Measurements from ENCODE around the gene PPME1. TPM values are rescaled to one million over a fixed set of nuclear protein-coding genes. Genes with fewer than 3 reads are reported as not detected.

Gene PPME1
- total and polyA plus RNA-seq, 2 donors (not counting 1 experiment from before 2014, with no cell fraction given) = 11.2 to 23.6 TPM

GRCh38 chr11:74171630-74171968, 510 bp downstream of the PPME1 start:
- ATAC-seq (ENCODE audit: low read depth) (no peak), DNase-seq (no peak)
- Histone ChIP-seq H3K27me3 (replicated peaks in 1 of 4; ENCODE audit: control extremely low read depth in 1 of 4, control insufficient read depth in 3 of 4, insufficient read depth in 4 of 4, low read length in 3 of 4) (no peaks in the 10 kb centered on the region), H3K36me3 (replicated peaks in 1 of 2; ENCODE audit: control extremely low read depth in 1 of 2, control insufficient read depth in 1 of 2, extremely low read depth in 1 of 2, insufficient read depth in 2 of 2, low read length in 1 of 2) (peaks cover 1 to 13% of the 10 kb centered on the region in 2 experiments), H3K79me2 (ENCODE audit: control insufficient read depth, insufficient read depth, low read length) (peaks cover 44% of the 10 kb centered on the region), H4K20me1 (ENCODE audit: control insufficient read depth, insufficient read depth, low read length, poor library complexity, severe bottlenecking) (no peaks in the 10 kb centered on the region), H2AFZ (ENCODE audit: insufficient read depth, low read depth, low read length, poor library complexity, severe bottlenecking) (peak overlapping the region; percentile 99), H3K9me3 (ENCODE audit: control extremely low read depth in 1 of 3, control insufficient read depth in 2 of 3, insufficient read depth in 1 of 3, low read length in 2 of 3) (no peaks in the 10 kb centered on the region), H3K4me2 (replicated peaks; ENCODE audit: low read depth, low read length, poor library complexity, severe bottlenecking) (peak overlapping the region; percentile 96), H3K4me3 (ENCODE audit: control extremely low read depth in 1 of 5, extremely low read depth in 1 of 5, insufficient read depth in 1 of 5, low read depth in 2 of 5, low read length in 4 of 5) (peak overlapping the region; percentile 69 to 95 (median 84)), H3K9ac (ENCODE audit: low read length) (peak overlapping the region; percentile 92), H3K4me1 (ENCODE audit: control insufficient read depth in 2 of 2, insufficient read depth in 2 of 2, low read length in 2 of 2) (peaks cover 22 to 26% of the 10 kb centered on the region in 2 donors), H3K27ac (ENCODE audit: low read length in 2 of 2) (peak overlapping the region; percentile 73 to 80)
- POLR2A ChIA-PET = interaction anchor here (2.3 kb wide), 1 partner anchor 189 kb away, joined by 8 read pairs; the partner anchor contains the start of gene UCP2
- WGBS (ENCODE audit: insufficient coverage) = 0% methylated on average over 4 of the region's 5 CpGs
- Mint-ChIP-seq H3K9me3 (ENCODE audit: insufficient read depth) (no peaks in the 10 kb centered on the region), H3K27ac (no peak overlapping the region), H3K4me1 (peaks cover 6% of the 10 kb centered on the region), H3K27me3 (no peaks in the 10 kb centered on the region), H3K4me3 (no peak overlapping the region)
- intact Hi-C loops (cut with micrococcal nuclease) = loop anchor here (1.0 to 5.0 kb wide), 5 partner anchors 189 to 576 kb away; partner anchors contain the start of genes COA4, PAAF1, RAB6A and RNF169
- TF ChIP-seq EZH2 (IDR thresholded peaks at IDR 0.05; ENCODE audit: borderline replicate concordance, insufficient read depth, low read depth, low read length, poor library complexity, severe bottlenecking) (no peak), CTCF (IDR thresholded peaks at IDR 0.05) (no peak)
- CTCF ChIA-PET = interaction anchor here (0.9 to 1.2 kb wide), 3 partner anchors 191 to 208 kb away, joined by 4 to 6 read pairs (median 5); no protein-coding TSS in a partner anchor

- Histone ChIP-seq H3K79me2 (ENCODE audit: control insufficient read depth, insufficient read depth, low read length) (peaks cover 48% of the 10 kb centered on the region), H3K4me1 (ENCODE audit: control insufficient read depth in 2 of 2, insufficient read depth in 2 of 2, low read length in 2 of 2) (peaks cover 22 to 26% of the 10 kb centered on the region in 2 donors), H3K4me2 (replicated peaks; ENCODE audit: low read depth, low read length, poor library complexity, severe bottlenecking) (peak overlapping the region; percentile 96), H3K36me3 (replicated peaks in 1 of 2; ENCODE audit: control extremely low read depth in 1 of 2, control insufficient read depth in 1 of 2, extremely low read depth in 1 of 2, insufficient read depth in 2 of 2, low read length in 1 of 2) (peaks cover 1 to 9% of the 10 kb centered on the region in 2 experiments), H3K27me3 (replicated peaks in 1 of 4; ENCODE audit: control extremely low read depth in 1 of 4, control insufficient read depth in 3 of 4, insufficient read depth in 4 of 4, low read length in 3 of 4) (no peaks in the 10 kb centered on the region), H4K20me1 (ENCODE audit: control insufficient read depth, insufficient read depth, low read length, poor library complexity, severe bottlenecking) (no peaks in the 10 kb centered on the region), H3K27ac (ENCODE audit: low read length in 2 of 2) (peak overlapping the region in 1 of 2 donors; percentile 80), H3K4me3 (ENCODE audit: control extremely low read depth in 1 of 5, extremely low read depth in 1 of 5, insufficient read depth in 1 of 5, low read depth in 2 of 5, low read length in 4 of 5) (peak overlapping the region in 4 of 5 experiments; percentile 82 to 95 (median 87)), H3K9ac (ENCODE audit: low read length) (peak overlapping the region; percentile 92), H3K9me3 (ENCODE audit: control extremely low read depth in 1 of 3, control insufficient read depth in 2 of 3, insufficient read depth in 1 of 3, low read length in 2 of 3) (no peaks in the 10 kb centered on the region), H2AFZ (ENCODE audit: insufficient read depth, low read depth, low read length, poor library complexity, severe bottlenecking) (peak overlapping the region; percentile 99)
- WGBS (ENCODE audit: insufficient coverage) = 45% methylated on average over 5 of the region's 5 CpGs
- ATAC-seq (ENCODE audit: low read depth) (no peak), DNase-seq (peak; percentile 10)
- H3K27ac Mint-ChIP-seq = no peak overlapping the region
- ChIA-PET CTCF (interaction anchor here (0.6 kb wide), 1 partner anchor 365 kb away, joined by 3 read pairs; no protein-coding TSS in a partner anchor), POLR2A (interaction anchor here (2.3 kb wide), 1 partner anchor 190 kb away, joined by 8 read pairs; the partner anchor contains the start of gene UCP2)
- TF ChIP-seq EZH2 (IDR thresholded peaks at IDR 0.05; ENCODE audit: borderline replicate concordance, insufficient read depth, low read depth, low read length, poor library complexity, severe bottlenecking) = no peak
- TF ChIP-seq CTCF (IDR thresholded peaks at IDR 0.05) = no peak
- intact Hi-C loops (cut with micrococcal nuclease) = loop anchor here (1.0 to 5.0 kb wide), 5 partner anchors 189 to 575 kb away; partner anchors contain the start of genes COA4, PAAF1, RAB6A and RNF169
- peaks cover 6% of the 10 kb centered on the region for H3K4me1 Mint-ChIP-seq
- no peaks in the 10 kb centered on the region for H3K27me3 Mint-ChIP-seq
- H3K4me3 Mint-ChIP-seq = no peak overlapping the region
- H3K9me3 Mint-ChIP-seq (ENCODE audit: insufficient read depth) = no peaks in the 10 kb centered on the region
Observed at GRCh38 chr11:74171997-74172396, 908 bp downstream of the PPME1 start.

Data from B cell (primary cell).